ENCODE results near the gene KLHDC1.
"Not testable (repeated sequence)": the region's sequence is repeated elsewhere in the genome, so short reads cannot be mapped to it uniquely, and the experiment has no call there.

KLHDC1 gene

DNA sequence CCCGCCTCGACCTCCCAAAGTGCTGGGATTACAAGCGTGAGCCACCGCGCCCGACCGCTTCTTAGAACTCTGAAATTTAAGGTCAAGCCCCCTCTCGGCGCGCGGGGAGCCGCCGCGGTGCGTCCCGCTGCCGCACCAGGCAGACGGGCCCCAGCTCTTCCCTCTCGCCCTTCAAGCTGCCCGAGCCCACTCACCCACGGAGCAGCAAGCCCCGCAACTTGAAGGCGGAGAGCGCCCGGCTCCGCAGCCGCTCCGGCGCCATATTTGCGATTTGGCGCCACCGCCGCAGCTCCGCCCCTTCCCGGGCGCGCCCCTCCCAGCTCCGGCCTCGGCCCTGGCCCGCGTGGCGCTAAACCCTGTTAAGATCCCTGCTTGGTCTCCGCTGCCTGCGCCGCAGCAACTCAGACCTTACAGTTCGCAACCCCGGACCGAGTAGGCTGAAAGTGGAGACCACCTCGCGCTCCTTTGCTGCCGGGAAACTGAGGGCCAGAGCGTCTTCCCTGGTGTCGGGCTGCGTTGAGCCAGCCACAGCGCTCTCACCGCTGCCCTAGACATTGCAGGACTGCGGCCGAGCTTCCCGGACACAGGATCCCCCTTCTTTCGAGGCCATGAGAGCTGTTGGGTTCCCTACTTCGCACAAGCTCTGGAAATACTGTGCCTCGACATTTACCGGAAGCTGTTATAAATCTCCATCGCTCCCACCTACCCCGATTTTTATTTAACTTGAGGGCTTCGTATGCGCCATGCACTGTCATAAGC, 4.8 kb upstream of the KLHDC1 start, which contains the start of gene POLE2:
Gene POLE2 (minus strand): TSS at position 273 of the 759 bp plus-strand sequence. CDS start 11 bp downstream, at position 262.
- Histone ChIP-seq H3K4me1 (ENCODE audit: control insufficient read depth in 1 of 2, insufficient read depth in 2 of 2, low read length in 2 of 2) (peaks cover 0 to 4% of the 10 kb centered on the region in 2 donors), H3K9me3 (ENCODE audit: control insufficient read depth in 1 of 2, low read length in 2 of 2) (no peaks in the 10 kb centered on the region), H3K27ac (ENCODE audit: low read length) (peak within 1 kb of the TSS; percentile 79), H3K4me3 (ENCODE audit: low read depth in 1 of 2, low read length in 2 of 2) (peak within 1 kb of the TSS; percentile 59 to 74), H3K36me3 (ENCODE audit: control insufficient read depth in 1 of 2, insufficient read depth in 2 of 2, low read length in 2 of 2) (no peaks in the 10 kb centered on the region), H3K27me3 (ENCODE audit: low read depth, low read length) (no peaks in the 10 kb centered on the region)

- H3K27me3 ChIP-seq (ENCODE audit: low read depth, low read length): no peaks in the 10 kb centered on the region
- peak overlapping the region; percentile 59 to 74 for H3K4me3 ChIP-seq (ENCODE audit: low read depth in 1 of 2, low read length in 2 of 2)
- peak overlapping the region; percentile 79 for H3K27ac ChIP-seq (ENCODE audit: low read length)
- H3K9me3 ChIP-seq (ENCODE audit: control insufficient read depth in 1 of 2, low read length in 2 of 2): no peaks in the 10 kb centered on the region
- H3K36me3 ChIP-seq (ENCODE audit: control insufficient read depth in 1 of 2, insufficient read depth in 2 of 2, low read length in 2 of 2): no peaks in the 10 kb centered on the region
- H3K4me1 ChIP-seq (ENCODE audit: control insufficient read depth in 1 of 2, insufficient read depth in 2 of 2, low read length in 2 of 2): peaks cover 0 to 4% of the 10 kb centered on the region in 2 donors
Measured at GRCh38 chr14:49688701-49689030, 4.3 kb upstream of the KLHDC1 start.

DNA sequence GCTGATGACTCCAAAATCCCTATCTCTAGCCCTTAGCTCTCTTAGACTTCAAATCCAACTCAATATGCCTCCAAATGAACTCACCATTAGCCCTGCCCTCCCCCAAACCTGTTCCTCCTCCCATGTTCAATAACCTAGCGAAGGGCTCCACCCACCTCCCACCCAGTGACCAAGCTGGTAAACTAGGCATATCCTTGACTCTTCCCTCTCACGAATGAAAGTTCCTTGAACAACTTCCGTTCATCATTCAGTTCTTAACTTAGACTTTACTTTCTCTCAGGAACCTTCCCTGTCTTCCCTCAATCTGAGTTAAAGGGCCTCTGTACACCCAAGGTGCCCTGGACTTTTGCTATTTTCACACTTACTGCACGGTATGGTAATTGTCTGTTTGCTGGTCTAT, 1.9 kb upstream of the KLHDC1 start:
- Histone ChIP-seq H3K27me3 (ENCODE audit: low read depth, low read length) (no peaks in the 10 kb centered on the region), H3K27ac (ENCODE audit: low read length) (no peak overlapping the region), H3K9me3 (ENCODE audit: control insufficient read depth in 1 of 2, low read length in 2 of 2) (no peaks in the 10 kb centered on the region), H3K4me3 (ENCODE audit: low read depth in 1 of 2, low read length in 2 of 2) (no peak overlapping the region), H3K4me1 (ENCODE audit: control insufficient read depth in 1 of 2, insufficient read depth in 2 of 2, low read length in 2 of 2) (peaks cover 0 to 10% of the 10 kb centered on the region in 2 donors), H3K36me3 (ENCODE audit: control insufficient read depth in 1 of 2, insufficient read depth in 2 of 2, low read length in 2 of 2) (no peaks in the 10 kb centered on the region)

DNA sequence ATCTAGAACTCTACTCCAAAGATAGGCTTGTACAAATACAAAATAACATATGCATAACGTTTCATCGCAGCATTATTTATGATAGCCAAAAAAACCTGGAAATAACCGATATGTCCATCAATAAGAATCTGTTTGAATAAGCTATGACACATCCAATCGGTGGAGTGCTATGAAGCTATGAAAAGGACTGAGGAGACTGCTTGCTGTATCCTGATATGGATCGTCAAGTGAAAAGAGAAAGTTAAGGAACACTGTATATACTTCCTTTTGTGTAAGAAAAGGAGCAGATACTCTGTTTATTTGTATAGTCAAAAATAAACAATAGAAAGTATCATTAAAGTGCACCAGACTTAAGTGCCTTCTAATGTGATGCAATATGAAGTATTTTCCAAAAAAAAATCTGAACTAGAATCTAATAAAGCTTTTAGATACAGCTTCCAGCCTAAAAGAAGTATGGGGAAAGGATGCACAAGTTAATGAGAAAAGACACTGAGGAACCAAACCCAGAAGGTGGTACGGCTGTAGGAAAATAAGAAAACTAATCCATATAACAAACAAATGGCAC, 645 bp upstream of the KLHDC1 start:
- peak overlapping the region; percentile 75 for H3K27ac ChIP-seq (ENCODE audit: low read length)

DNA sequence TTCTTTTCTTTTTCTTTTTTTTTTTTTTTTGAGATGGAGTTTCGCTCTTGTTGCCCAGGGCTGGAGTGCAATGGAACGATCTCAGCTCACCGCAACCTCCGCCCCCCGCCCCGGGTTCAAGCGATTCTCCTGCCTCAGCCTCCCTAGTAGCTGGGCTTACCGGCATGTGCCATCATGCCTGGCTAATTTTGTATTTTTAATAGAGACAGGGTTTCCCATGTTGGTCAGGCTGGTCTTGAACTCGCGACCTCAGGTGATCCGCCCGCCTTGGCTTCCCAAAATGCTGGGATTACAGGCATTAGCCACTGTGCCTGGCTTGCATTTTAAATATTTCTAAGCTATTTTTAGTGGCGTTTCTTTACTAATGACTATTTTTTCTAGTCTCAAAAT, 810 bp downstream of the KLHDC1 start:
- not testable (repeated sequence) for H3K4me1 ChIP-seq (ENCODE audit: control insufficient read depth in 1 of 2, insufficient read depth in 2 of 2, low read length in 2 of 2); H3K9me3 ChIP-seq (ENCODE audit: control insufficient read depth in 1 of 2, low read length in 2 of 2); H3K36me3 ChIP-seq (ENCODE audit: control insufficient read depth in 1 of 2, insufficient read depth in 2 of 2, low read length in 2 of 2); H3K27me3 ChIP-seq (ENCODE audit: low read depth, low read length); H3K27ac ChIP-seq (ENCODE audit: low read length)
- peak overlapping the region; percentile 37 to 67 for H3K4me3 ChIP-seq (ENCODE audit: low read depth in 1 of 2, low read length in 2 of 2)

More for the DNA sequence above, 645 bp upstream of the KLHDC1 start:
- H3K27me3 ChIP-seq (ENCODE audit: low read depth, low read length): no peaks in the 10 kb centered on the region
- peak overlapping the region; percentile 64 to 67 for H3K4me3 ChIP-seq (ENCODE audit: low read depth in 1 of 2, low read length in 2 of 2)
- H3K36me3 ChIP-seq (ENCODE audit: control insufficient read depth in 1 of 2, insufficient read depth in 2 of 2, low read length in 2 of 2): peaks cover 0 to 4% of the 10 kb centered on the region in 2 donors
- H3K4me1 ChIP-seq (ENCODE audit: control insufficient read depth in 1 of 2, insufficient read depth in 2 of 2, low read length in 2 of 2): peaks cover 0 to 10% of the 10 kb centered on the region in 2 donors
- H3K9me3 ChIP-seq (ENCODE audit: control insufficient read depth in 1 of 2, low read length in 2 of 2): no peaks in the 10 kb centered on the region

DNA sequence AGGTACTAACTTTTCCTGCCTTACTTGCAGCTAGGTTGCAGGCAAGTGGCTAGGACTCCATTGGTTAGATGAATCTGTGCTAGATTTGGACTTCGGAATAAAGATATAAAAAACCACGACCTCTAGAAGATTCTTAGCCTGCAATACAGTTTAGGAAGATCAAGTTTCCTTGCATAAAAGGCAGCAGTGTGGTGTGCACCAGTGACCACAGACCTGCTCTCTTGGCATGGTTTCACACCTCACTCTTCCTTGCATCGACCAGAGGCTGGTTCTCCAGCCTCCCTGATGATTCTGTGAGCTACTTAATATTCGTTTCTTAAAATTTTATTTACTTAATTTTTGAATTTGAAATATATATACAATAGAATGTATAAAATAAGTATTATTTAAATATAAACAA, 9.8 kb downstream of the KLHDC1 start:
- H3K27ac ChIP-seq (ENCODE audit: low read length): no peak overlapping the region
- H3K4me3 ChIP-seq (ENCODE audit: low read depth in 1 of 2, low read length in 2 of 2): no peak overlapping the region
- H3K36me3 ChIP-seq (ENCODE audit: control insufficient read depth in 1 of 2, insufficient read depth in 2 of 2, low read length in 2 of 2): peaks cover 3 to 9% of the 10 kb centered on the region in 2 donors
- no peaks in the 10 kb centered on the region for H3K4me1 ChIP-seq (ENCODE audit: control insufficient read depth in 1 of 2, insufficient read depth in 2 of 2, low read length in 2 of 2)
- H3K27me3 ChIP-seq (ENCODE audit: low read depth, low read length): no peaks in the 10 kb centered on the region
- no peaks in the 10 kb centered on the region for H3K9me3 ChIP-seq (ENCODE audit: control insufficient read depth in 1 of 2, low read length in 2 of 2)

DNA sequence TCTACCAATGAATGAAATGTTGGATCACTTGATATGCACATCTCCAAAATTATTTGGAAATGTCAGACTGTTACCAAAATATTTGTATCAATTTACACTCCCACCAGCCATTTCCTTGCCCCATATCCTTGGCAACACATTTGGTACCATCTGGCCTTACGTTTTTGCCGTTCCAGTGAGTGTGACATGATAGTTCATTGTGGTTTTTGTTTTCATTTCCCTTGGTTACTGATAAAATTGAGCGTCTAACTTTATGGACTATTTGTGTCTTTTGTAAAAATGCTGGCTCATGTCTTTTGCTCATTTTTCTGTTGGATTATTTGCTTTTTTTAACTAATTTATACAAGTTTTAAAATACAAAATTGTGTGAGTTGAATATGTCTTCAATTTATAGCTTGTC, 11.0 kb downstream of the KLHDC1 start:
- H3K27me3 ChIP-seq (ENCODE audit: low read depth, low read length): no peaks in the 10 kb centered on the region
- H3K36me3 ChIP-seq (ENCODE audit: control insufficient read depth in 1 of 2, insufficient read depth in 2 of 2, low read length in 2 of 2): peaks cover 3 to 9% of the 10 kb centered on the region in 2 donors
- H3K27ac ChIP-seq (ENCODE audit: low read length): no peak overlapping the region
- H3K9me3 ChIP-seq (ENCODE audit: control insufficient read depth in 1 of 2, low read length in 2 of 2): no peaks in the 10 kb centered on the region
- H3K4me1 ChIP-seq (ENCODE audit: control insufficient read depth in 1 of 2, insufficient read depth in 2 of 2, low read length in 2 of 2): no peaks in the 10 kb centered on the region
- no peak overlapping the region for H3K4me3 ChIP-seq (ENCODE audit: low read depth in 1 of 2, low read length in 2 of 2)

DNA sequence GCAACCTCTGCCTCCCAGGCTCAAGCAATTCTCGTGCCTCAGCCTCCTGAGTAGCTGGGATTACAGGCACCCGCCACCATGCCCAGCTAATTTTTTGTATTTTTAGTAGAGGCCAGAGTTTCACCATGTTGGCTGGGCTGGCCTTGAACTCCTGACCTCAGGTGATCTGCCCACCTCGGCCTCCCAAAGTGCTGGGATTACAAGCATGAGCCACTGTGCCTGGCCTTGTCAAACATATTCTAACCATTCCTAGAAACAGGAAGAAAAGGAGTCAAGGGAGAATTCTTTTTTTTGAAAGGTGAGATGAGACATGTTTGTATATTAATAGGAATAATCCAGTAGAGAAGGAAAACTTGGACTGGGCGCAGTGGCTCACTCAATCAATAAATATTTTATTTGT, 11.6 kb downstream of the KLHDC1 start:
- not testable (repeated sequence) for H3K27ac ChIP-seq (ENCODE audit: low read length); H3K27me3 ChIP-seq (ENCODE audit: low read depth, low read length); H3K9me3 ChIP-seq (ENCODE audit: control insufficient read depth in 1 of 2, low read length in 2 of 2); H3K4me3 ChIP-seq (ENCODE audit: low read depth in 1 of 2, low read length in 2 of 2); H3K4me1 ChIP-seq (ENCODE audit: control insufficient read depth in 1 of 2, insufficient read depth in 2 of 2, low read length in 2 of 2); H3K36me3 ChIP-seq (ENCODE audit: control insufficient read depth in 1 of 2, insufficient read depth in 2 of 2, low read length in 2 of 2)

- not testable (repeated sequence) for H3K9me3 ChIP-seq (ENCODE audit: control insufficient read depth in 1 of 2, low read length in 2 of 2); H3K4me3 ChIP-seq (ENCODE audit: low read depth in 1 of 2, low read length in 2 of 2); H3K36me3 ChIP-seq (ENCODE audit: control insufficient read depth in 1 of 2, insufficient read depth in 2 of 2, low read length in 2 of 2); H3K4me1 ChIP-seq (ENCODE audit: control insufficient read depth in 1 of 2, insufficient read depth in 2 of 2, low read length in 2 of 2); H3K27ac ChIP-seq (ENCODE audit: low read length); H3K27me3 ChIP-seq (ENCODE audit: low read depth, low read length)
Measured at GRCh38 chr14:49710993-49711392, 18.1 kb downstream of the KLHDC1 start.

DNA sequence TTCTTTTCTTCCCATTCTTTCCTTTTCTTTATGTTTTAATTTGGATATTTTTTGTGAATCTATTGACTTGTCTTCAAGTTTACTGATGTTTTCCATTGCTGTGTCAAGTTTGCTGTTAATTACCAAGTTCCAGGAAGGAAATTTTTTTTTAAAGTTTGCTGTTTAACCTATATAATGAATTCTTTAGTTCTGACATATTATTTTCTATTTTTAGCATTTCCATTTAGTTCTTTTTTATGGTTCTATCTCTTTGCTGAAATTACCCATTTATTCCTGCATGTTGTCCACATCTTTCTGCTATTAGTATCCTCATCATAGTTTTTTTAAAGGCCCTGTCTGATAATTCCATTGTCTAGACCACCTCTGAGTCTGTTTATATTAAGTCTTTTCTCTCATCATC, 27.8 kb downstream of the KLHDC1 start:
- no peaks in the 10 kb centered on the region for H3K27me3 ChIP-seq (ENCODE audit: low read depth, low read length)
- H3K4me3 ChIP-seq (ENCODE audit: low read depth in 1 of 2, low read length in 2 of 2): no peak overlapping the region
- H3K4me1 ChIP-seq (ENCODE audit: control insufficient read depth in 1 of 2, insufficient read depth in 2 of 2, low read length in 2 of 2): no peaks in the 10 kb centered on the region
- H3K36me3 ChIP-seq (ENCODE audit: control insufficient read depth in 1 of 2, insufficient read depth in 2 of 2, low read length in 2 of 2): peaks cover 0 to 27% of the 10 kb centered on the region in 2 donors
- no peak overlapping the region for H3K27ac ChIP-seq (ENCODE audit: low read length)
- H3K9me3 ChIP-seq (ENCODE audit: control insufficient read depth in 1 of 2, low read length in 2 of 2): no peaks in the 10 kb centered on the region

DNA sequence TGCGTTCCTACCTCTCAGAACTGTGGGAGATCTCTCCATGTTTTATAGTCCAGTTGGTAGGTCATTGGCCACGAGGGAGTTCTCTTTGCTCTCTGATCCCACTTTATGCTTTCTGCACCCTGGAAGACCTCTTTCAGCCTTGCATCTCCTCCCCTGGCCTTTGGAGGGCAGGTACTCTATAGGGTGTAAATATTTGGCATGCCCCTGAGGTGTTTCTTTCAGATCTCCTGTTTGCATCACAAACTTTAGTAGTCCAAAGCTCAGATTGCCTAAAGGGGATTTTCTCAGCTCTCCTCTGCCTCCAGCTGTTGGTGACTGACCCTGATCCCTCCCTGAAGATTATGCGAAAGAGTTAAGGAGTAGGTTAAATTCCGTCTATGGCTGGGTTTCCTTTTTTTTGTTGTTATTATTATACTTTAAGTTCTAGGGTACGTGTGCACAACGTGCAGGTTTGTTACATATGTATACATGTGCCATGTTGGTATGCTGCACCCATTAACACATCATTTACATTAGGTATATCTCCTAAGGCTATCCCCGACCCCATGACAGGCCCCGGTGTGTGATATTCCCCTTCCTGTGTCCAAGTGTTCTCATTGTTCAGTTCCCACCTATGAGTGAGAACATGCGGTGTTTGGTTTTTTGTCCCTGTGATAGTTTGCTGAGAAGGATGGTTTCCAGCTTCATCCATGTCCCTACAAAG, 29.0 kb downstream of the KLHDC1 start:
- not testable (repeated sequence) for H3K4me3 ChIP-seq (ENCODE audit: low read depth in 1 of 2, low read length in 2 of 2); H3K9me3 ChIP-seq (ENCODE audit: control insufficient read depth in 1 of 2, low read length in 2 of 2); H3K27ac ChIP-seq (ENCODE audit: low read length); H3K4me1 ChIP-seq (ENCODE audit: control insufficient read depth in 1 of 2, insufficient read depth in 2 of 2, low read length in 2 of 2); H3K27me3 ChIP-seq (ENCODE audit: low read depth, low read length)
- peaks cover 4 to 34% of the 10 kb centered on the region in 2 donors for H3K36me3 ChIP-seq (ENCODE audit: control insufficient read depth in 1 of 2, insufficient read depth in 2 of 2, low read length in 2 of 2)

Data from muscle layer of duodenum (tissue), 2 donors.